Measurements from ENCODE around the gene RFXAP.

Gene RFXAP

GRCh38 chr13:36841391-36841790 is 22.4 kb downstream of the RFXAP start:
- Histone ChIP-seq H3K9me3 (ENCODE audit: severe bottlenecking) (no peaks in the 10 kb centered on the region), H3K36me3 (no peaks in the 10 kb centered on the region), H3K4me3 (ENCODE audit: low read depth, low read length) (no peak overlapping the region), H3K27ac (no peak overlapping the region), H3K27me3 (ENCODE audit: insufficient read depth, low read depth, severe bottlenecking) (no peaks in the 10 kb centered on the region)
- TF ChIP-seq CTCF (IDR thresholded peaks at IDR 0.05; ENCODE audit: low read depth, low read length) = no peak
- DNase-seq = no peak

- no peaks in the 10 kb centered on the region for H3K9me3 ChIP-seq (ENCODE audit: severe bottlenecking)
- no peak overlapping the region for H3K27ac ChIP-seq
- H3K36me3 ChIP-seq = no peaks in the 10 kb centered on the region; the same call in none of the 2 replicates
- no peak overlapping the region for H3K4me3 ChIP-seq (ENCODE audit: low read depth, low read length)
- H3K27me3 ChIP-seq (ENCODE audit: insufficient read depth, low read depth, severe bottlenecking) = no peaks in the 10 kb centered on the region
- no peak for TF ChIP-seq CTCF (IDR thresholded peaks at IDR 0.05; ENCODE audit: low read depth, low read length)
- no peak for DNase-seq
Observed at GRCh38 chr13:36847606-36848005, 28.6 kb downstream of the RFXAP start.

- H3K4me3 ChIP-seq (ENCODE audit: low read depth, low read length) = no peak overlapping the region
- H3K27ac ChIP-seq = no peak overlapping the region
- H3K27me3 ChIP-seq (ENCODE audit: insufficient read depth, low read depth, severe bottlenecking) = no peaks in the 10 kb centered on the region
- peak; percentile 30; the same call in 1 of the 2 replicates for TF ChIP-seq CTCF (IDR thresholded peaks at IDR 0.05; ENCODE audit: low read depth, low read length)
- H3K36me3 ChIP-seq = no peaks in the 10 kb centered on the region; the same call in none of the 2 replicates
- DNase-seq = no peak
- H3K9me3 ChIP-seq (ENCODE audit: severe bottlenecking) = no peaks in the 10 kb centered on the region
Observed at GRCh38 chr13:36848199-36848982, 29.4 kb downstream of the RFXAP start.

GRCh38 chr13:36850790-36851438 is 31.9 kb downstream of the RFXAP start:
- Histone ChIP-seq H3K27me3 (ENCODE audit: insufficient read depth, low read depth, severe bottlenecking) (no peaks in the 10 kb centered on the region), H3K27ac (no peak overlapping the region), H3K4me3 (ENCODE audit: low read depth, low read length) (no peak overlapping the region), H3K9me3 (ENCODE audit: severe bottlenecking) (no peaks in the 10 kb centered on the region), H3K36me3 (no peaks in the 10 kb centered on the region; the same call in none of the 2 replicates)
- TF ChIP-seq CTCF (IDR thresholded peaks at IDR 0.05; ENCODE audit: low read depth, low read length) = peak; percentile 29; the same call in 1 of the 2 replicates
- peak; percentile 48 for DNase-seq

GRCh38 chr13:36857253-36857652 is 38.2 kb downstream of the RFXAP start:
- no peak for TF ChIP-seq CTCF (IDR thresholded peaks at IDR 0.05; ENCODE audit: low read depth, low read length)
- no peaks in the 10 kb centered on the region for H3K27me3 ChIP-seq (ENCODE audit: insufficient read depth, low read depth, severe bottlenecking)
- no peak for DNase-seq
- H3K36me3 ChIP-seq = no peaks in the 10 kb centered on the region; the same call in 1 of the 2 replicates
- H3K4me3 ChIP-seq (ENCODE audit: low read depth, low read length) = no peak overlapping the region
- H3K9me3 ChIP-seq (ENCODE audit: severe bottlenecking) = no peaks in the 10 kb centered on the region
- H3K27ac ChIP-seq = no peak overlapping the region
